GM15510 (cell line): ENCODE data around the gene EFHC2.

Experiments used
- POLR2A ChIP-seq: IDR thresholded peaks from 3 replicates; pipeline ENCODE4 v1.6.1; 2011; ENCODE audit warnings: borderline replicate concordance; ENCODE audit not compliant: insufficient read length; ENCODE audit errors: extremely low read depth

The EFHC2 gene

DNA sequence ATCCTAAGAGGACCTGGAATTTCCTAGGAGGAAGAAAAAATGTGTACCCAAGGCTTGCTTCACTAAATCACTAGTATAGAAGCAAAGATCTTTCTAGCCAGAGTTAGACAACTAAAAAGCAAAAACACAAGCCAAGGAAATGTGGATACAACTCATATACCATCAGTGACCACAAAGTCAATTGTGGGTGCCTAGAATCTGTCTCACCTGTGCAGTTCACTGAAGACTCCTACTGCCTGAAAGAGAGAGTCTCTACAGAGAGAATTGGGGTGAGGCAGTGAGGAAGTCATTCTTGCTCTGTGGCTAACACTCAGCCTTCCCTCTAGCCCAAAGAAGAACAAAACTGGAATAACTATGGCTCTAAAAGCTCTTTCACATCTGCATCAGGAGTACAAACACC is 82.9 kb downstream of the EFHC2 start:
- no peak for TF ChIP-seq POLR2A

DNA sequence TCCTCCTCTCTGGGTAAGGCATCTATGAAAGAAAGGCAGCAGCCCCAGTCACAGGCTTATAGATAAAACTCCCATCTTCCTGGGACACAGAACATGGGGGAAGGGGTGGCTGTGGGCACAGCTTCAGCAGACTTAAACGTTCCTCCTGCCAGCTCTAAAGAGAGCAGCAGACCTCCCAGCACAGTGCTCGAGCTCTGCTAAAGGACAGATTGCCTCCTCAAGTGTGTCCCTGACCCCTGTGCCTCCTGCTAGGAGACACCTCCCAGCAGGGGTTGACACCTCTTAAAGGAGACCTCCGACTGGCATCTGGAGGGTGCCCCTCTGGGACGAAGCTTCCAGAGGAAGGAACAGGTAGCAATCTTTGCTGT is 89.9 kb downstream of the EFHC2 start:
- no peak for TF ChIP-seq POLR2A

DNA sequence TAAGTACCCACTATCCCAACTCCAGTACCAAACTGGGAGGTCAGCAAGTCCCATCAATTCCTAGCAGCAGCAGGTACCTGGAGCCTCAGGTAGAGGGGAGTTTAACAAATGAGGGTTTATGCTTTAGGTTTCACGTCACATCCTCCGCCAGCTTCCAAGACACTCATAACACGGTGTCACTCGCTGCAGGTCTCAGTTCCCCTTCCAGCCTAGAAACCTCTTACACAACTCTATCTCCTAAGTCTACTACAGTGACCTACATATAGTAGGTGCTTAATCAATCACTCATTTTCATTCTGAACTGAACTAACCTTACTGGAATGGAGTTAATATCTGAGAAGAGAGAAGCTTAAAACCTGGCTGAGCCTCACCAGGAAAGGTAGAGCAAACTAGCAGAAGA is 96.0 kb downstream of the EFHC2 start:
- TF ChIP-seq POLR2A, result no peak

DNA sequence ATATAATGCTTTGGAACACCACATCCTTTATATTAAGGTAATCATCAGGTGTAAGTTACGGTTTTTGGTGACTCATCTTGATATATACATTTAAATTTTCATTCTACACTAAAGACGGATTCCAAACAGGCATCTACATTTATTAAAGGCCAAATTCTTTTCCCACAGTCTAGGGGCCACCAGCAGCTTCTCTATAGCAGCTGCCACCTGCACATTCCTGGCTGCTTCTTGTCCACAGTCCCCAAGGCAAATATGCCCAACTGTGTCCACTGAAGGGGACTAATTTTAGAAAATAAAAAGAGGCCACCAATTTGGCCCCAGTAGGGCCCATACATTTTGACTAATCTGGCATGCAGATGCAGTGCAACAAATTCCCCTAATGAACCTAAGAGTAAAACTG is 96.6 kb downstream of the EFHC2 start:
- TF ChIP-seq POLR2A, result no peak

DNA sequence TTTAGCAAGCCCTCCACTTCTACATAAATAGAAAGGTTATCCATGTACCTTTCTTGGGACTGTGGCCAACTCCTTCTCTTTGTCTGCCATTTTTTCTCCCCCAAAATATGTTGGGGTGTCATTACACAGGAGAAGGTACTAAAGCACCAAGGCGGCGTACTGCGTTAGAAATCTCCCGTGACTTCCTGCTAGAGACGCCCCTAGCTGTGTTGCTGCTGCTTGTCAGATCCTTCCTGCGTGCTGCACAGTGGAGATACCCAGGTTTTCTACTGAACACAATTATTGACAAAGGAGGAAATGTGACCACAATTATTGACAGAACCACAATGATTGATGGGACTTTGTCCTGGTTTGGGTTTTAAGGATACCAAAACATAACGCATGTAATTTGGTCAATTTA is 97.7 kb downstream of the EFHC2 start:
- no peak for TF ChIP-seq POLR2A

DNA sequence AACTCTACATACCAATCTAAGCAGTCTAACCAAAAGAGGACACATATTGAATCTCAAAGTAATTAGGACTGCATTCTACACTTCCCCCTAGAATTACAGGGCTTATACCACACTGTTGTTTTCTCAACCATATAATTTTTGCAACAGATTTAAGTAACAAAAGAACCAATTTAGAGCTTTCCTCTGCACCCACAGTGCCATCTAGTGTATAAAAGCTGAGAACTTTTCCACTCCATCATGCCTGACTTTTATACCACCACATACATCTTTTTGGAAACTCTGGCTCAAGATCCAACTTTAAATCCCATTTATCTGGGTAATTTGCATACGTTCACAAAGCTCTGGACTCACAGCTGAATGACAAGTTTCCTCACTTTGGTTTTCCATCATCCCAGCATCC is 99.5 kb downstream of the EFHC2 start:
- TF ChIP-seq POLR2A, result no peak

DNA sequence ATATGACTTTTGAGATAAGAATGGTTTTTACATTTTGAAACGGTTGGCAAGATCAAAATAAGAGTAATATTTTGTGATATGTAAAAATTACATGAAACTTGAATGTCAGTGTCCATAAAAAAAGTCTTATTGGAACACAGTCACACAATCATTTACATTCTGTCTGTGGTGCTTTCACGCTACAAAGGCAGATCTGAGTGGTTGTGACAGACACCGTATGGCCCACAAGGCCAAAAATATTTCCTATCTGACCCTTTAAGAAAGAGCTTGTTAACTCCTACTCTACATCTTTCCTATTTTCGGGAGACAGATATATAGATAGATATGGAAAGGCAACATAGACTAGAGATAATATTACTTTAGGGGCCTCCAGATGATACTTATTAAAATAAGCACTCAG is 101.9 kb downstream of the EFHC2 start:
- no peak for TF ChIP-seq POLR2A

DNA sequence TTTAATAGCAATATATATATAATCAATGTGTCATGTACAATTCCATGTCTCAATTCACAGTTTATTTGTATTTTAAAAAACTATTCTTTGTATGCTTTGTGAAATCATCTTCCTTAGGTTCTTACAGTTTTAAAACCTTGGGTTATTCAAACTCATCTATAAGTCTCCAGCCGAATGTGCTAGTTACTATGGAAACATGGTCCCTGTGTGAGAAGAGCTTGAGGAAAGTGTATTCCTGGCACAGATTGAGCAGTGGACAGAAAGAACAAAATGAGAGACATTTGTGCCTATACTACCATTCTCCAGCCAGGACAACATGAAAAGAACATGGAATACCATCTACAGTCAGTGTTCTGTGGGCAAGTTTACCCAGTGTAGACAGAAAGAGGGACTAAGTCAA is 103.4 kb downstream of the EFHC2 start:
- TF ChIP-seq POLR2A, result no peak

DNA sequence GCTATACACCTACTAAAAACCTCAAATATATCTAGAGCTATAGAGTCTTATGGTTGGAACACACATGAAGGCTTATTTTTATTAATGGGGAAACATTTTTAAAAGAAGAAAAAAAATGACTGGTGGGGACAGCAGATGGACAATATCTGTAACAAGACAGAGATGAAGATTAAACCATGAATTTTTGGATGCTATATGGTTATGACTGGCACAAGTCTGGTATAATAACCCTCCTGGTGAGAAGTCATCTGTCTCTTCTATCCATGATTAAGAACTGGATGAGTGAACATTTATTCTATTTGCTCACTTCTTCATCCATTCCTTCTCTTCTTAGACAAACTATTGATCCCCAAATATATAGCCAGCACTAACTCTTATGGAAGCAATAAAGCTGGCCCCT is 104.4 kb downstream of the EFHC2 start:
- no peak for TF ChIP-seq POLR2A

DNA sequence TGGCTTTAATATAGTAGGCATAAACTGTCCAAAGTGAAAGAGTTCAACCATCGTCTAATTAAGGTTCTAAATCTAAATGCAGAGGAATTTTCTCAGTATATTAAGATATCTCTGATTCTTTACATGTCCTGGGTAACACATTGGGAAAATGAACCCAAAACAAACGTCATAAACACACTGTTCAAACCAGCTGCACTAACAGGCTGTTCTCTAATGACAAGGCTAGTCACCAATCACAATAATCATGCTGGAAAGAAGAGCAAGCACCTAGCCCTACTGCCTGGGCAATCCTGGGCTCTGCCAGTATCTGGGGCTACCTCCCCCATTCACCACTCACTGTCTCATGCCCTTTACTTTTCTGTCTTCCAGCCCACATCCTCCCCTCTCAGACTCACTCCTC is 107.9 kb downstream of the EFHC2 start:
- no peak for TF ChIP-seq POLR2A

DNA sequence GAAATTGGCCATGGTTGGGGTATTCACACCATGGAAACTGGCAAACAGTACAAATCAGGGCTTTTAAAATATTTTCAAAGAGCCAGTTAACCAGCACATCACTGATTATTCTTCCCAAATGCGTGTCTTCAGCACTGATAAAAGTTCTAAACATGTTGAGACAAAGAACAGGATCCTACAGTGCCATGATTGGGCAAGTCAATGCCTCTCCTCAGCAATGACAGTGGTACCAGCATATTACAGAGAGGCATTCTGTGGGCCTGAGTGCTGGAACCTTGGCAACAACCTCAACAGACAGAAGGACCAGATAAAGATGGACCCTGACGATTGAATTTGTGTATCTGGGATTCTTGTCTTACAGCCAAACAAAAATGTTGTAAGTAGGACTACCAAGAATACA is 108.9 kb downstream of the EFHC2 start:
- no peak for TF ChIP-seq POLR2A

DNA sequence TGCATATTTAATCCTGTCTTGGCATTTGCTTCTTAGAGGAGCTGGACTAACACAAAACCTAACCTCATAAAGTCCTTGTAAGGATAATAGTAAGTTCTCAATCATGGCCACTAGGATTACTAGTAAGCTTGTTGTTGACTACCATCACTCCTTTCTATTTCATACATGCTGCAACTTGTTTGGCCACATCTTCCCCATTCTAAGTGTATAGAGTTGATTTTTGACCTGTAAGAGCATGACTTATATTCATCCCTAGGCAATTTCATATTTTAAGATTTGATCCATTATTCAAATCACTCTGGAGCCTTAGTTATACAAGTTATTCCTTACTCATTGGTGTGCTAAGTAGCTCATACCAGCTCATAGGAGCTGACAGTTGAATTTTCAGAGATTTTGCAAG is 109.4 kb downstream of the EFHC2 start:
- TF ChIP-seq POLR2A, result no peak

DNA sequence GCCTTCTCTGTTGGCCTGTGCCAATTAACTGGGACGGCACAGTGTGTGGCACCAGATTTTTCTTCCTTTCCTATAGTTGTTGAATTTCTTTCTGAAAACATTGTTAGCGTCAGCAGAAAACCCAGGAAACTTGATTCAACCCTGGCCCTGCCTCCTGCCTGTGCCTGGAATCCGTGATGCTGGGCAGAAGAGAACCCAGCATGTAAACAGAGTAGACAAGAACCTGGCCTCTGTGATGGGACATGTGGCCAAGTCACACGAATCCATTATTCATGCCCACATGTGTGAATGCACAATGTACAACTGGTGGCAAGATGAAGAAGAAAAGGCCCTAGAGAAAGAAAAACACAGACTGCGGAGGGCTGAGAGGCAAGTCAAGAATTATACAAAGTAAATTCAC is 111.4 kb downstream of the EFHC2 start:
- TF ChIP-seq POLR2A, result no peak

DNA sequence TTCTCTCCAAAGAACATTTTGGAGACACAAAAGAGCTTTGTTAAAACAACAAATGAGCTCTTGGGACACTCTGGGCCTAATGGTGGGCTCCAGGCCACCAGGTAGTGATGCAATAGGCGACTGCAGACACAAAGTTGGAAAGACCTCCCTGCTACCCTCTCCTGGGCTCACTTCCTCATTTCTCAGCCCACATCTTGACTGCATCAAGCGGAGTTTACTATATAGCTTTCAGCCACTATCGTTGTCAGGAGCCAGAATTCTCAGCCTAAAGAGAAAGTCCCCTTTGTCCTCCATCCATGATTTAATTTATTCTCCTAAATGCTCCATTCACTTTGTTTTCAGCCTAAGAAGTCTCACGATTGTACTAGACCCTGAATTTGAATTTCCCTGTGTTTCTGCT is 114.9 kb downstream of the EFHC2 start:
- no peak for TF ChIP-seq POLR2A

DNA sequence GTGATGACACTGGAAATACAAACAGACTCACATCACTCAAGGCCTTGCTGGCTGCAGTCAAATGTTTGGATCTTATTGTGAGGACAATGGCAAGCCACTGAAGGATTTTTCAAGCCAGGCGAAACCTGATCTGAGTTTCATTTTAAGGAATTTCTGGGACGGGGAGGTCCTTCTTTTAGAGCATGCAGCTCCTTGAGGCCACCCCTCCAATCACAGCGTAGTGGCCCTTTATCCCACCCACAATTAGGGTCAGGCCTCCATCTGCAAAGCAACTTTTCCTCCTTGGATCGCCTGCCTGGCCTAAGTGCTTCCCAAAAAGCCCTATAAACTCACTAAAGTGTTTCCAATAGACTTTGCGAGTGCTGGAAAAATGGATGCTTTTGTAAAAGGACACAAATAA is 115.5 kb downstream of the EFHC2 start:
- TF ChIP-seq POLR2A, result no peak

DNA sequence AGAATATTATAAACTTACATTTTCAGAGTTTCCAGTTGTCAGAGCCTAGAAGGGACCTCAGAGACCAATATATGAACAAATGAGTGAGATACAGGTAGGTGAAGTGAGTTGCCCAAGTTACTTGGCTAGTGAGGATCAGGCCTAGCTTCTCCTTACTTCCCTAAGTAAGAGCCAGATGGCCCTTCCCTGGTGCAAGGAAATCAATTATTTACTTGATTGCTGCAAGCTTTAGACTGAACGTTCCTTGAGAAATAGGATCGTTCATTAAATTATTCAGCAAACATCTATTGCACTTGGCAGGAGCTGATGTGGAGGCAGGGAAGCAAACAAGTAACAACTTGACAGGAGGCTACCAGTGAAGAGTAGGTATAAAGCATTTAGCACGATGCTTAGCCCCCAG is 117.8 kb downstream of the EFHC2 start:
- no peak for TF ChIP-seq POLR2A

DNA sequence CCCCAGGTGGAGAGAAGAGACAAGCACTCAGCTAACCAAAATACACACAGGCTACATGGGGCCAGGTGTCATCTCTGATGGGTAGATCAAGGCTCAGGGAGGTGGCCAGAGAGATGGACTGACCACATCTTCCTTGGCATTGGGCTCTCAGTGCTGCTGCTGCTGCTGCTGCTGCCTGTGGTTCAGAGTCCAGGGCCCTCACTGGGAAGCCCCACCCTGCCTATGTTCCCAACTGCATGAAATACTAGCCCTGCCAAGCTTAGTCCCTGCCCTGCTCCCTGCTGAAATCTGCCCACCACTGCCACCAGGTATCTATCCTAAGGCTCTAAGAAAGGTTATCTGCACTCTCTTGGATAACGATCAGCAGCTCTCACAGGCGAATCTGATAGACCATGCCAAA is 118.7 kb downstream of the EFHC2 start:
- TF ChIP-seq POLR2A, result no peak

DNA sequence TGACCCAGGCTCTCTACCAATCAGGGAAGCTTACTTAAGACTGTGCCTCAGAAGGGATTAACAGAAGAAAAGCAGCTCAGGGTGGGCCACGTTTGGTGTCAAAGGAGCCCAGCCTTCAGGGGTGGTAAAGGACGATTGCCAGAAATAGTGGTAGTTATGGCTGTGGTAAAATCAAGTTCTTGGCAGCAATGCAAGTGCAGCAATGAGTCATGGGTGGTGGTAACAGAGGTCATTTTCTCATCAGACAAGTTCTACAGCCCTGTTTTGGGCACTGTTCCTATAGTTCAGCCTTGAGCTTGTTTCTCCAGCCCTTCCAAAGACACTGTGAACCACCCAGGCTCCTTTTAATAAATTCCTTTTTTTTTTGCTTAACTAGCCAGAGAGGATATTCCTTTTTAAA is 120.3 kb downstream of the EFHC2 start:
- no peak for TF ChIP-seq POLR2A

DNA sequence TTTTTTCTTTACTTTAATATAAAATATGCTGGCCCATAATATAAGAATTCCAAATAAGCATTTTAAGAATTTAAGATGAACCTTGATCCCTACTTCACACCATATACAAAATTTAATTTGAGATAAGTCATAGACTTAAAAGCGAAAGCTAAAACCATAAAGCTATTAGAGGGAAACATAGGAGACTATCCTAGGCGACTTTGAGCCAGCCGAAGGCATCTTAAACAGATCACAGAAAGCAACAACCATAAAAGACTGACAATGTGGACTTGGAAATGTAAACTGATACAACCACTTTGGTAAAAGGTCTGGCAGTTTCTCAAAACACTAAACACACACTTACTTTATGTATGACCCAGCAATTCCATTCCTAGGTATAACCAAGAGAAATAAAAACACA is 125.0 kb downstream of the EFHC2 start:
- TF ChIP-seq POLR2A, result no peak

DNA sequence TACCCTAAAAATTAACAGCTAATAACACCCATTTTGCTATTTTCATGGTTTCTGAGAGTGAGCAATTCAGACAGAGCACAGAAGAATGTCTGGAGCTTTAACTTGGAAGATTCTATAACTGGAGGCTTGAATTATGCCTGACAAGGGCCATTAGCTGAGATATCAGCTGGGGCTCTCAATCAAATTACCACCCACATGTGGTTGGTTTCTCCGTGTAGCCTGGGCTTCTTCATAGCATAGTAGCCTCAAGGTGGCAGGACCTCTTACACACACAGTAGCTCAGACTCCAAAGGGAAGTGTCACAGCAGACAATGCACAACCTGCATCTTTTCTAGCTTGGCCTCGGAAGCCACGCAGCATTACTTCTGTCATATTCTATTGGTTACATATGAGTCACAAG is 127.3 kb downstream of the EFHC2 start:
- TF ChIP-seq POLR2A, result no peak
